SK-N-DZ (cell line): ENCODE results near the gene VMP1.
"Not testable (repeated sequence)": the region's sequence is repeated elsewhere in the genome, so short reads cannot be mapped to it uniquely, and the experiment has no call there.

ENCODE experiments used
- DNase-seq: peaks from one replicate; pipeline ENCODE4 v3.0.0-alpha.2; 2015; ENCODE audit warnings: low spot score

Gene VMP1

GRCh38 chr17:59806322-59806721 lies 98.9 kb downstream of the VMP1 start:
- not testable (repeated sequence) for DNase-seq

GRCh38 chr17:59807892-59808509 lies 100.5 kb downstream of the VMP1 start:
- DNase-seq = no peak

- no peak for DNase-seq
Measured at GRCh38 chr17:59810894-59811153, 103.4 kb downstream of the VMP1 start.

GRCh38 chr17:59811209-59811608 lies 103.8 kb downstream of the VMP1 start:
- no peak for DNase-seq

GRCh38 chr17:59812139-59812538 lies 104.7 kb downstream of the VMP1 start:
- DNase-seq = no peak

- DNase-seq = no peak
Measured at GRCh38 chr17:59814276-59814675, 106.8 kb downstream of the VMP1 start.

GRCh38 chr17:59814685-59815084 lies 107.2 kb downstream of the VMP1 start:
- DNase-seq = no peak

GRCh38 chr17:59815965-59816364 lies 108.5 kb downstream of the VMP1 start:
- no peak for DNase-seq

GRCh38 chr17:59825533-59826322 lies 118.3 kb downstream of the VMP1 start:
- no peak for DNase-seq

- DNase-seq = no peak
Measured at GRCh38 chr17:59826706-59827453, 119.4 kb downstream of the VMP1 start.

- peak; percentile 43 for DNase-seq
Measured at GRCh38 chr17:59827721-59828477, 120.4 kb downstream of the VMP1 start.

- no peak for DNase-seq
Measured at GRCh38 chr17:59828478-59828760, 121.0 kb downstream of the VMP1 start.

- not testable (repeated sequence) for DNase-seq
Measured at GRCh38 chr17:59828819-59829216, 121.4 kb downstream of the VMP1 start.

- no peak for DNase-seq
Measured at GRCh38 chr17:59829217-59830006, 122.0 kb downstream of the VMP1 start.

- no peak for DNase-seq
Measured at GRCh38 chr17:59830007-59830630, 122.7 kb downstream of the VMP1 start.

GRCh38 chr17:59830846-59831486 lies 123.5 kb downstream of the VMP1 start:
- no peak for DNase-seq

- DNase-seq = no peak
Measured at GRCh38 chr17:59832883-59833379, 125.5 kb downstream of the VMP1 start.

GRCh38 chr17:59837308-59838051 lies 130.0 kb downstream of the VMP1 start:
- no peak for DNase-seq

- no peak for DNase-seq
Measured at GRCh38 chr17:59838052-59838916, 130.8 kb downstream of the VMP1 start.
